ENCODE data around the gene EFCAB6.

The EFCAB6 gene

GRCh38 chr22:43483266-43483665 is 328.8 kb downstream of the EFCAB6 start:
- H3K27ac ChIP-seq, result no peak overlapping the region
- TF ChIP-seq CTCF (IDR thresholded peaks at IDR 0.05) (no peak), ZFX (IDR thresholded peaks at IDR 0.05; ENCODE audit: borderline replicate concordance) (no peak)

GRCh38 chr22:43482318-43482625 is 329.8 kb downstream of the EFCAB6 start:
- H3K27ac ChIP-seq, result no peak overlapping the region
- TF ChIP-seq CTCF (IDR thresholded peaks at IDR 0.05) (no peak), ZFX (IDR thresholded peaks at IDR 0.05; ENCODE audit: borderline replicate concordance) (no peak)

GRCh38 chr22:43481568-43482317 is 330.4 kb downstream of the EFCAB6 start:
- no peak overlapping the region for H3K27ac ChIP-seq

GRCh38 chr22:43479962-43480361 is 332.1 kb downstream of the EFCAB6 start:
- TF ChIP-seq ZFX (IDR thresholded peaks at IDR 0.05; ENCODE audit: borderline replicate concordance), result no peak
- no peak for TF ChIP-seq CTCF (IDR thresholded peaks at IDR 0.05)

More at GRCh38 chr22:43481568-43482317, 330.4 kb downstream of the EFCAB6 start:
- TF ChIP-seq ZFX (IDR thresholded peaks at IDR 0.05; ENCODE audit: borderline replicate concordance) (no peak), CTCF (IDR thresholded peaks at IDR 0.05) (no peak)

GRCh38 chr22:43479301-43479950 is 332.7 kb downstream of the EFCAB6 start:
- TF ChIP-seq CTCF (IDR thresholded peaks at IDR 0.05) (no peak), ZFX (IDR thresholded peaks at IDR 0.05; ENCODE audit: borderline replicate concordance) (no peak)
- H3K27ac ChIP-seq, result no peak overlapping the region

More at GRCh38 chr22:43479962-43480361, 332.1 kb downstream of the EFCAB6 start:
- no peak overlapping the region for H3K27ac ChIP-seq
